Inflammatory macrophage treated with lipopolysaccharide for 1 hour (primary cell): ENCODE data around the gene PIK3R1.
"Not testable (repeated sequence)": the region's sequence is repeated elsewhere in the genome, so short reads cannot be mapped to it uniquely, and the experiment has no call there.

Source experiments
- DNase-seq, 2 donors: peaks; one replicate each; pipeline ENCODE4 v3.0.0-alpha.2; 2020 to 2022

PIK3R1 gene

GRCh38 chr5:68194386-68194785 lies 21.2 kb upstream of the PIK3R1 start:
- peak; percentile 12 to 25 for DNase-seq

- DNase-seq, result no peak
These were observed 20.4 kb upstream of the PIK3R1 start for GRCh38 chr5:68195137-68195536.

GRCh38 chr5:68196876-68197275 lies 18.7 kb upstream of the PIK3R1 start:
- peak; percentile 86 to 90 for DNase-seq

- DNase-seq, result no peak
These were observed 15.3 kb upstream of the PIK3R1 start for GRCh38 chr5:68200288-68200687.

DNA sequence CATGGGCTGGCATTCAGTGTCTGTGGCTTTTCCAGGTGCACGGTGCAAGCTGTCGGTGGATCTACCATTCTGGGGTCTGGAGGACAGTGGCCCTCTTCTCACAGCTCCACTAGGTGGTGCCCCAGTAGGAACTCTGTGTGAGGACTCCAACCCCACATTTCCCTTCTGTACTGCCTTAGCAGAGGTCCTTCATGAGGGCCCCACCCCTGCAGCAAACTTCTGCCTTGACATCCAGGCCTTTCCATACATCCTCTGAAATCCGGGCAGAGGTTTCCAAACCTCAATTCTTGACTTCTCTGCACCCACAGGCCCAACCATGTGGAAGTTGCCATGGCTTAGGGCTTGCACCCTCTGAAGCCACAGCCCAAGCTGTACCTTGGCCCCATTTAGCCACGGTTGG lies 4.9 kb upstream of the PIK3R1 start:
- not testable (repeated sequence) for DNase-seq

- DNase-seq, result peak; percentile 23 to 48
These were observed 911 bp upstream of the PIK3R1 start for GRCh38 chr5:68214482-68215207.

DNA sequence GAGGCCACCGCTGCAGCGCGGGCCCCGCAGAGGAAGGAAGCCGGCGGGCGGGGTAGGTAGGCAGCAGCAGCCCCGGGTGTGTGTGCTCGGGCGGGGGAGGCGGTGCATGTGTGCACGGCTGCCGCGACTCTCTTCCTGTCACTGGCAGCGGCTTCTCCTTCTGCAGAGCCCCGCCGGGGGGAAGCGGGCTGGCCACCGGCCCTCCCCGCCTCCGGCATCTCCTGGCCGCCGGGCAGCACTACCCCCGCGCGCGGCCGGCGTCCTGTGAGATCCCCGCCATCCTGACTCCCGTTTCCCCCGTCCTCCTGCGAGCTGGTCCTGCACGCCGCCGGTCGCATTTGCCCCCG lies 315 bp downstream of the PIK3R1 start:
- peak in 1 of 2 donors; percentile 43 for DNase-seq

- peak; percentile 27 to 34 for DNase-seq
These were observed 890 bp downstream of the PIK3R1 start for GRCh38 chr5:68216245-68217046.

DNA sequence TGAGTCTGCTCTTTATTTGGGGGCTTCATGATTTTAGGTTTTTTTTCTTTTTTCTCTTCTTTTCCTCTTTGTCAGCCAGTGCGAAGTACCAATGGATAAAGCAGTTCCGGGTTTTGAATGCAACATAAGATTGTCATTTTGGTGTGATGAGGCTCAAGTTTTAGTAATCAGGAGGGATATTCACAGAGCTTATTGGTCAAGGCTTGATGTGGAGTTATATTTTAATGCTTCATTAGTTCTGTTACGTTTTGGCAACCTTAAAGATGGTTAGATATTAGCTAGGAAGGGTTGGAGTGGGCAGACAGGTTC lies 1.4 kb downstream of the PIK3R1 start:
- no peak for DNase-seq

- DNase-seq, result no peak
These were observed 2.0 kb downstream of the PIK3R1 start for GRCh38 chr5:68217528-68217927.

DNA sequence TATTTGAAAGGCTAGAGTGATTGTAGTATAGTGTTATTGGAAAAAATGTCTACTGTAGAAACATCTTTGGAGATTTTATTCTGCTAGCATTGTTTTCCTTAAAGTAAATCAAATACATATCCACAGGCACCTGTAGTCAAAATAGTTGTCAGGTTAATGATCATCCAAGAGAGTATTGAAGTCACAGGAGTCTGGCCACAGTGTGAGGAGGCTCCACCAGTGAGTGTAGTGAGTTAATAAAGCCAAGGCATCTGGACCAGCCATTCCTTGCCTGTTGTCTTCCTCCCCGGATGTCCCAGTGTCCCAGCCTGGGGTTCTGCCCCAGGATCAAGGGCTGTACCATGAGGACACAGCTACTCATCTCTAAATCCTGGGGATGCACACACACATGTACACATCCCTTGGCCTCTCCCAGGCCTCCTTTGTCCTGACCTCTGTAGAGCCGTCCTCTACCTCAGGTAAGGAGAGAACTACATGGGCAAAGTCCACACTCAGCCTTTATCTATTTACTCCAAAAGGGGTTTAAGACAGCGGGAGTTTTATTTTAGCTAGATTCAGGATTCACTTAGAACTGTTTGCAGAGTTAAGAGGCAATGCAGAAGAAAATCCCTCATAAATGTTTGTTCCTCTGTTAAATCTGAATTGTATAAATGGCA lies 3.7 kb downstream of the PIK3R1 start:
- DNase-seq, result no peak

DNA sequence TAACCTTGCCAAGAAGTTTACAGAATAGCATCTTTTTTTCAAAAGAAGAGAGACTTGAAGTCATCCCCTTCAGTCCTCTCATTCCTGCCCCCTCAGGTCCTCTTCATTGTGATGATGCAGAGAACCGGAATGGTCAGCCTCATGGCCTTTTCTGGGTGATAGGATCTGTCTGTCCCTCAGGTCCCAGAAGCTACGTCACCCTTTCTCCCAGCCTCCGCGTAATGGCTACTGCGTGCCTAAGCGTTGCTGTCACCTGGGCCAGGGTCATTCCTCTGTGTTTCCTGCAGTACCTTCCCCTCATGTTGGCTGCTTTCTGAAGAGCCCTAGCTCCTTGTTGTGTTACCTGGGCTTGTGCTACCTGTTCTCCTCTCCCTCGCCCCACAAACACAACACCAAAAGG lies 4.7 kb downstream of the PIK3R1 start:
- DNase-seq, result no peak

GRCh38 chr5:68220914-68221313 lies 5.4 kb downstream of the PIK3R1 start:
- no peak for DNase-seq

DNA sequence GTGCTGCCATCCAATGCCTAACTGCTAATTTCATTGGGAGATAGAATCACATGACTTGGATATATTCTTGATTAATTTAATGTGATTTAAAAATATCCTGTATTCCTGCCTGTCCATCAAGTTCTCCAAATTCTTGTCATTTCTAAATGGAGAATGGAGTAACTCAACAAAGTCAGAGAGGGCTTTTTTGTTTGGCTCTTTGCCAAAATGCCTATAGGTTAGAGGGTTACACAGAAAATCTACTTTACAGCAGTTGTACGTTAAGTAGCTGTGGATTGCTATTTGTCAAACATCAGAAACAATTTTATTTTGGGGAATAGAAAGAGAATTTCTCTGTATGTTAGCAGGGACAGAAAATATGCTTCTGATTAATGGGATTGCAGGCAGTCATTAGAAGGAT lies 5.9 kb downstream of the PIK3R1 start:
- no peak for DNase-seq

DNA sequence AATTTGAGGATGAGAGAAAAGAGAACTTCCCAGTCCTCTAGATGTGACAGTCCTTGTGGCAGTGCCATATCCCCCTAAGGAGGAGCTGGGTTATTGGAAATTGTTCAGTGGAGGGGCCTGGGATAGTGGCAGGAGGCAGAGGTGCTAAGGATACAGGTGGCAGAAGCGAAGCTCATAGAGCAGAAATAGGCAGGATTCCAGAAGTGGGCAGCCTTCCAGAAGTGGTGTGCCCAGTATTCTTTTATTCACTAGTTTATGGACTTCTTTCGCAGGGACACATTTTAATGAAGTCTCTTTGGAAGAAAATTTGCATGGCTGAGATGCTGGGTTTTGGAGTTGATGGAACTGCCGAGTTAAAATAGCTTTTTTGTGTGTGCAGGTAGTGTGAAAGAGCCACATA lies 6.8 kb downstream of the PIK3R1 start:
- no peak for DNase-seq

DNA sequence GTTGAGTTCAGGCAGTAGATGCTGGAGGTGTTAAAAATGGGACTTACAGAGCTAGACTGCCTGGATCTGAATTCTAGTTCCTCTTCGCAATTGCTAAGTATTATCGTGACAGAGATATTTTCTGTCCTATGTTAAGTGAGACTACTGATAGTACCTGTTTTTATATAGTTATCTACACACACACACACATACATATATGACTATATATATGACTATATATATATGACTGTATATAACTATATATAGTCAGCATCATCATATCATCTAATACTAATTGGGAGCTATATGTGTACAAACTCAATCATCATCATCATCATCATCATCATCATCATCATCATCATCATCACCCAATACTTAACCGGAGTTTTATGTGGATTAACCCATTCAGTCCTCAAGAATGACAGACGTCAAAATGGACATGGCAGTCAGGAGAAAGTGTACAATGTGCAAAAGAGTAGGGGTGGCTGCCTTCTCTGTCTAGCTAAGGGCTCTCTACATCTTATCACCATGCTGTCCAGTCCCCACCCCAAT lies 7.3 kb downstream of the PIK3R1 start:
- DNase-seq, result no peak

GRCh38 chr5:68223904-68224303 lies 8.3 kb downstream of the PIK3R1 start:
- DNase-seq, result no peak

DNA sequence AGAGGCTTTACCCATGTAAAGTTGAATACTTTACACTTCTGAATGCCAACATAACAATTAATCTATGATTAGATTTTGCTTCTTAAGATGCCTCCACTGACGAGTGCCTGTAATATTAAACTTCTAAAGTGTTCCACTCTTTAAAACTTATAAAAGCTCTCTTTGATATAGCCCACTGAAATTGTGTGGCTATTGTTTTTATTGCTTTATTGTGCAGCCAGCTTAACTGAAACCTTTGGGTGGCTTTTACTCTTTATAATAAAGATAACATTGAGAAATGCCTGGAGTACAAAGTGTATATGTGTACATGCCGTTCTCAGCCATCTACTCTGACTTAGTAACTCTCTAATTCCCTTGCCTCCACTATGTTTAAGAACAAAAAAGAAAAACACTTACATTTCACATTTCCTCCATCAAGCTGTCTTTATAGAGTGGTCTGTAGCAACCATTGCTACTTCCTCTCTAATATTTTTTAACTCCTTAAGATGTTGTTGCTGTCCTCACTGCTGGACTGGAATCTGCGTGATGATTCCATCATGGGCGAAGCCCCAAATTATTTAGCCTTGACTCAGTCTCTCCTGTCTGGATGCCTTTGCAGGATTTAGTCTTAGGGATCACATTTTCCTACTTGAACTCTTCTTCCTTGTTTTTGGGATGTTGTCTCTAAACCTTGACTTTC lies 9.1 kb downstream of the PIK3R1 start:
- peak in 1 of 2 donors; percentile 13 for DNase-seq

GRCh38 chr5:68225188-68225910 lies 9.8 kb downstream of the PIK3R1 start:
- peak; percentile 74 to 77 for DNase-seq

DNA sequence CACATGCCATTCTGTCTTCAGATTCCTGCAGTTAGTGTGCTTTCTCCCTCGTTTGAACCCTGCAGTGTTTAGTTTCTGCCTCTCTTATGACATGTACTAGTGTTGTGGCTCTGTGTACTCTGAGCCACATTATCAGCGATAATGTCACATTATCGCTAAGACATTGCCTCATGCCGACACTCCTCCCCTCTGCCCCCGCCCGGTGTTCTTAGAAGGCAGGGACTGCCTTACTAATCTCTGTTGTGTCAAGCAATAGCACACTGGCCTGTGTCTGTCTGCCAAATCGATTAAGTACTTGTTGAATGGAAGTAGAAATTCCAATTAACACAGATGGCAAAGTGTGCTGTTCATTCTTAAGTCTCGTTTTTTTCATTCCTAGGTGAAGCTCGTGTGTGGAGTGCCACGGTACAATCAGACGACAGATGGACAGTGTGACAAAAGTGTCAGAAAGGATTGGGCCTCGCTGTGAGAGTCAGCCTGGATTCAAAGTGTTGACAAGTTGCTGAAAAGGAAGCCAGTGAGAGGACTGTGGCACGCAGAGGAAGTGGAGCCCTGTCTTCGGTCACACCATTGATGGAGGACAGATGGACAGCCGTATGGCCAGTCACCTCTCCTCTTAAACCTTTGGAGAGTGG lies 10.5 kb downstream of the PIK3R1 start:
- DNase-seq, result no peak

GRCh38 chr5:68226546-68227073 lies 11.1 kb downstream of the PIK3R1 start:
- DNase-seq, result no peak
